ENCODE data around the gene C17orf107. TPM values are rescaled to one million over a fixed set of nuclear protein-coding genes. Genes with fewer than 3 reads are reported as not detected.

The C17orf107 gene
- total RNA-seq, 1 experiment from 2014 or later: 1.7 TPM

DNA sequence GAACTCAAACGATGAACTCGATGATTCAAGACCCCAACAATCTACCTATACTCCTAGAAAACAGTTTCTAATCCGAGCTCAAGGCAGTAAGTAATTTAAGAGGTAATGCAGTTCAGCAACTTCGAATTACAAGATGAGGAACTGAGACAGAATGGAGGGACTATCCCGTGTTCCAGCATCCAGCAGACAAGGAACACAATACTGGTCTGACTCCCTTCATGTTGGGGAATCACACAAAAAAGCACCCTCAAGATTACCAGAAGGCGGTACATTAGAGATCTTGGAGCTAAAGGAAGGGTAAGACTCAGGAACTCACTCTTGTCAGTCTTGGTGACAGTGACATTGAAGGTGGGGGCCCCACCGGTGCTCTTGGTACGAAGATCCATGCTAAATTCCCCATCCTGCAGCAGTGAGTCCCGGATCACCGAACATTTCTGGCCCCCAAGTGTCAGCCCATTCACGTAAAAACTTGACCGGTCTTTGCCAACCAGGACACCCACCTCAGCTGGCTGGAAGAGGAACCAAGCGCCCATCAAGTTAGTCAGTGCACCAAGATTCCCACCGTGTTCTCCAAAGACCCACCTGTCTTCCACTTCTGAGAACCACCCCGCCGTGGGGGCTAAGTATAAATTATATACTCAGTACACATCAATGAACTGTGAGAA is 47.1 kb downstream of the C17orf107 start (continued):
- TF ChIP-seq, protein P1, sequence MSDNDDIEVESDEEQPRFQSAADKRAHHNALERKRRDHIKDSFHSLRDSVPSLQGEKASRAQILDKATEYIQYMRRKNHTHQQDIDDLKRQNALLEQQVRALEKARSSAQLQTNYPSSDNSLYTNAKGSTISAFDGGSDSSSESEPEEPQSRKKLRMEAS (IDR thresholded peaks at IDR 0.05): no peak
- no peak for TF ChIP-seq SIN3A (IDR thresholded peaks at IDR 0.05; ENCODE audit: low read depth)

DNA sequence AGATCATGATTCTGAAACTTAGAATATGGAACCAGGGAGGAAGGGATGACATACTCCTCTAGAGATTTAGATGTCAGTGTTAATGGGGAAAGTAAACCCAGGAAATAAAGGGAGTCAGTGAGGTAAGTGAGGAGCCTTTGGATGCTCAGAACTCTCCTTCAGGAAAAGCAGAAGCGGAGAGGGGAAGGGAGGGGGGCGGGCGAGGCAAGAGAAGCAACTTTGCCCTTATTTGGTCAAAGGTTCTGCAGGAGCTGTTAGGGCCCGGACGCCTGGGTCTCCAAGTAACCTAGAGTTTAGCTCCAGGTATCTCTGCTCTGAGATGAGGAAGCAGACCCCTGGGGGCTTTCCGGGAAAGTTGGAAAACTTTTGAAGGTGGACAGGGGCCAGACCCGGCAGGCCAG is 47.7 kb downstream of the C17orf107 start:
- Histone ChIP-seq H3K27ac (ENCODE audit: low read depth, low read length) (peak overlapping the region; percentile 99), H3K4me1 (ENCODE audit: control insufficient read depth in 1 of 2, insufficient read depth in 2 of 2, low read length in 2 of 2) (peaks cover 35 to 68% of the 10 kb centered on the region in 2 experiments), H3K36me3 (ENCODE audit: control insufficient read depth in 1 of 2, insufficient read depth in 2 of 2, low read length in 2 of 2) (peaks cover 9 to 25% of the 10 kb centered on the region in 2 experiments; a peak in 2 of 4 replicates), H3K9ac (ENCODE audit: low read length) (peak overlapping the region; percentile 97), H4K20me1 (ENCODE audit: insufficient read depth) (peaks cover 12% of the 10 kb centered on the region; the same call in 1 of the 2 replicates), H2AFZ (ENCODE audit: low read depth, low read length, poor library complexity, severe bottlenecking) (no peak overlapping the region), H3K4me2 (ENCODE audit: low read length) (peak overlapping the region; percentile 100), H3K9me2 (ENCODE audit: insufficient read depth) (no peaks in the 10 kb centered on the region), H3K4me3 (replicated peaks in 1 of 2; ENCODE audit: low read depth in 1 of 2, low read length in 2 of 2) (peak overlapping the region; percentile 96 to 97), H3K27me3 (ENCODE audit: insufficient read depth, low read length) (no peaks in the 10 kb centered on the region), H3K9me3 (ENCODE audit: control insufficient read depth in 1 of 2, insufficient read depth in 1 of 2, low read depth in 1 of 2, low read length in 2 of 2) (no peaks in the 10 kb centered on the region), H3K79me2 (ENCODE audit: insufficient read depth, low read length) (peaks cover 75% of the 10 kb centered on the region)
- intact Hi-C loops (cut with micrococcal nuclease): loop anchor here (5.0 kb wide), 1 partner anchor 40 kb away; the partner anchor contains the start of gene CAMTA2
- DNase-seq (ENCODE audit: low read depth, low spot score) (no peak), ATAC-seq (no peak)
- ChIA-PET CTCF (no interaction called here), POLR2A (interaction anchor here (1.7 to 4.7 kb wide), 2 partner anchors 16 to 21 kb away, joined by 5 to 45 read pairs; partner anchors contain the start of gene SPAG7), RAD21 (ENCODE audit: low non-redundant PET in 1 of 2, low total read pairs in 2 of 2, uncharacterized antibody in 2 of 2, unreplicated experiment in 2 of 2) (no interaction called here)
- TF ChIP-seq, protein P2, sequence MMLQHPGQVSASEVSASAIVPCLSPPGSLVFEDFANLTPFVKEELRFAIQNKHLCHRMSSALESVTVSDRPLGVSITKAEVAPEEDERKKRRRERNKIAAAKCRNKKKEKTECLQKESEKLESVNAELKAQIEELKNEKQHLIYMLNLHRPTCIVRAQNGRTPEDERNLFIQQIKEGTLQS (IDR thresholded peaks at IDR 0.05): no peak
- TF ChIP-seq, protein P1 (IDR thresholded peaks at IDR 0.05): no peak
- no peak for TF ChIP-seq FOSL1 (IDR thresholded peaks at IDR 0.05; ENCODE audit: low read depth)
- peak; percentile 41 for TF ChIP-seq POLR2AphosphoS5 (IDR thresholded peaks at IDR 0.05; ENCODE audit: low read depth, low read length)
- no peak for TF ChIP-seq POLR2A (IDR thresholded peaks at IDR 0.05; ENCODE audit: borderline replicate concordance, extremely low read depth, insufficient read depth, insufficient read length)
- no peak for TF ChIP-seq JUND (IDR thresholded peaks at IDR 0.05)
- BruUV-seq (replicated peaks): no TSS peak
